Hepatocyte (in vitro differentiated cells): Measurements from ENCODE around the gene SLC66A1. TPM values are rescaled to one million over a fixed set of nuclear protein-coding genes. Genes with fewer than 3 reads are reported as not detected.
A peak's percentile ranks its signal among the peaks of the same experiment; 100 is the strongest.

Experiments
- DNase-seq: peaks from one replicate; pipeline ENCODE4 v3.0.0-alpha.2; 2016; ENCODE audit warnings: low spot score
- H2AFZ ChIP-seq: fragments of 200-600 bp; sonication (generic); 2 replicates; pipeline ENCODE4 v1.6.0; 2016; ENCODE audit warnings: antibody characterized with exemption, mild to moderate bottlenecking
- H3K27ac ChIP-seq: fragments of 200-600 bp; sonication (generic); 2 replicates; pipeline ENCODE4 v1.5.1; 2016; ENCODE audit warnings: mild to moderate bottlenecking
- H3K27me3 ChIP-seq: fragments of 200-600 bp; sonication (generic); 2 replicates; pipeline ENCODE4 v1.6.1; 2016
- H3K36me3 ChIP-seq: fragments of 200-600 bp; sonication (generic); replicated peaks from 2 replicates; pipeline ENCODE4 v1.5.1; 2016; ENCODE audit warnings: low read depth; ENCODE audit not compliant: insufficient read depth
- H3K4me1 ChIP-seq: fragments of 200-600 bp; sonication (generic); 2 replicates; pipeline ENCODE4 v1.5.1; 2016; ENCODE audit warnings: mild to moderate bottlenecking, moderate library complexity; ENCODE audit not compliant: insufficient read depth
- H3K4me2 ChIP-seq: fragments of 200-600 bp; sonication (generic); 2 replicates; pipeline ENCODE4 v1.6.0; 2016
- H3K4me3 ChIP-seq: fragments of 200-600 bp; sonication (generic); 2 replicates; pipeline ENCODE4 v1.5.1; 2016; ENCODE audit warnings: mild to moderate bottlenecking
- H3K79me2 ChIP-seq: fragments of 200-600 bp; sonication (generic); 2 replicates; pipeline ENCODE4 v1.6.0; 2017; ENCODE audit warnings: mild to moderate bottlenecking
- H3K9me2 ChIP-seq: fragments of 200-600 bp; sonication (generic); replicated peaks from 2 replicates; pipeline ENCODE4 v1.6.0; 2017; ENCODE audit warnings: mild to moderate bottlenecking; ENCODE audit not compliant: insufficient read depth
- H3K9me3 ChIP-seq: fragments of 200-600 bp; sonication (generic); 2 replicates; pipeline ENCODE4 v1.5.1; 2016; ENCODE audit warnings: low read depth, mild to moderate bottlenecking
- H4K20me1 ChIP-seq: fragments of 200-600 bp; sonication (generic); 2 replicates; pipeline ENCODE4 v1.6.0; 2016; ENCODE audit warnings: mild to moderate bottlenecking; ENCODE audit not compliant: insufficient read depth, poor library complexity, severe bottlenecking
- EZH2 ChIP-seq: fragments of 200-600 bp; sonication (generic); IDR thresholded peaks from 2 replicates; pipeline ENCODE4 v1.6.1; 2016; ENCODE audit warnings: antibody characterized with exemption, mild to moderate bottlenecking, borderline replicate concordance
- EZH2phosphoT487 ChIP-seq: fragments of 200-600 bp; sonication (generic); IDR thresholded peaks from one replicate; pipeline ENCODE4 v1.6.1; 2018; ENCODE audit warnings: antibody characterized with exemption, mild to moderate bottlenecking, low read depth, moderate library complexity; ENCODE audit not compliant: unreplicated experiment, severe bottlenecking
- WGBS: methylation state at CpG from one replicate; pipeline ENCODE4 v1.1.6; 2016; ENCODE audit warnings: low lambda C conversion rate; ENCODE audit errors: missing lambda C conversion rate; 5-methylcytosine and 5-hydroxymethylcytosine counted together
- polyA plus RNA-seq: library from polyadenylated mRNA; unstranded; fragments of >200 nt; fragmentation: Nextera tagmentation; extraction: Ambion mirVana; gene quantifications from 2 replicates; pipeline ENCODE4 v1.2.1, GENCODE V29; 2016
- total RNA-seq: library from RNA; depleted of rRNA; stranded (reverse); fragments of >200 nt; gene quantifications from 2 replicates; pipeline ENCODE4 v1.2.3, GENCODE V29; 2014
- TF ChIP-seq, protein P1 (sequence below): fragments of 200-600 bp; sonication (generic); IDR thresholded peaks from 2 replicates; pipeline ENCODE4 v1.5.1; 2016; ENCODE audit warnings: antibody characterized with exemption, mild to moderate bottlenecking; ENCODE audit not compliant: poor library complexity

SLC66A1 gene
- total and polyA plus RNA-seq, 2 experiments from 2014 or later = 28.2 to 39.6 TPM

DNA sequence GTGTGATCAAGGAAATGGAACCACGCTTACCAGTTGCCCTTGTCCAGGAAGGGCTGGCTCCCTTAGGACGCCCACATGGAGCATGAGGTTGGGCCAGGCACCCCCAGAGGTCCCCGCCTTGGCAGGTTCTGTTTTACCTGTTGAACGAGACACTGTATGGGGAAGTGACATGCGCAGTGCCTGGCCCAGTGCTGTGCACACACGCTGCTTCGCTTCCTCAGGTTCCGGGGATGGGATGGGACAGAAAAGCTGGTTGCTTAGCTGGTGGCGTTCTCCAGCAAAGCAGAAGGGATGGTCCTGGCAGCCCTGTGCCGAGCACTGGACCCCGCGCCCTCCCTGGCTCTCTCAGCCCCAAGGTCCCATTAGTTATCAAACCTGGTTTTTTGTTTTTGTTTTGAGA is 20.7 kb downstream of the SLC66A1 start:
- Histone ChIP-seq H3K36me3 (no peaks in the 10 kb centered on the region), H3K27ac (no peak overlapping the region), H3K27me3 (no peaks in the 10 kb centered on the region), H3K9me2 (no peaks in the 10 kb centered on the region), H3K4me3 (no peak overlapping the region), H3K9me3 (no peaks in the 10 kb centered on the region), H3K4me2 (no peak overlapping the region), H2AFZ (no peak overlapping the region), H4K20me1 (no peaks in the 10 kb centered on the region), H3K4me1 (no peaks in the 10 kb centered on the region), H3K79me2 (no peaks in the 10 kb centered on the region)
- WGBS = 92% methylated on average over 12 of the region's 12 CpGs
- no peak for DNase-seq
- TF ChIP-seq EZH2 (no peak), EZH2phosphoT487 (no peak)
- TF ChIP-seq, protein P1, sequence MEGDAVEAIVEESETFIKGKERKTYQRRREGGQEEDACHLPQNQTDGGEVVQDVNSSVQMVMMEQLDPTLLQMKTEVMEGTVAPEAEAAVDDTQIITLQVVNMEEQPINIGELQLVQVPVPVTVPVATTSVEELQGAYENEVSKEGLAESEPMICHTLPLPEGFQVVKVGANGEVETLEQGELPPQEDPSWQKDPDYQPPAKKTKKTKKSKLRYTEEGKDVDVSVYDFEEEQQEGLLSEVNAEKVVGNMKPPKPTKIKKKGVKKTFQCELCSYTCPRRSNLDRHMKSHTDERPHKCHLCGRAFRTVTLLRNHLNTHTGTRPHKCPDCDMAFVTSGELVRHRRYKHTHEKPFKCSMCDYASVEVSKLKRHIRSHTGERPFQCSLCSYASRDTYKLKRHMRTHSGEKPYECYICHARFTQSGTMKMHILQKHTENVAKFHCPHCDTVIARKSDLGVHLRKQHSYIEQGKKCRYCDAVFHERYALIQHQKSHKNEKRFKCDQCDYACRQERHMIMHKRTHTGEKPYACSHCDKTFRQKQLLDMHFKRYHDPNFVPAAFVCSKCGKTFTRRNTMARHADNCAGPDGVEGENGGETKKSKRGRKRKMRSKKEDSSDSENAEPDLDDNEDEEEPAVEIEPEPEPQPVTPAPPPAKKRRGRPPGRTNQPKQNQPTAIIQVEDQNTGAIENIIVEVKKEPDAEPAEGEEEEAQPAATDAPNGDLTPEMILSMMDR = no peak

DNA sequence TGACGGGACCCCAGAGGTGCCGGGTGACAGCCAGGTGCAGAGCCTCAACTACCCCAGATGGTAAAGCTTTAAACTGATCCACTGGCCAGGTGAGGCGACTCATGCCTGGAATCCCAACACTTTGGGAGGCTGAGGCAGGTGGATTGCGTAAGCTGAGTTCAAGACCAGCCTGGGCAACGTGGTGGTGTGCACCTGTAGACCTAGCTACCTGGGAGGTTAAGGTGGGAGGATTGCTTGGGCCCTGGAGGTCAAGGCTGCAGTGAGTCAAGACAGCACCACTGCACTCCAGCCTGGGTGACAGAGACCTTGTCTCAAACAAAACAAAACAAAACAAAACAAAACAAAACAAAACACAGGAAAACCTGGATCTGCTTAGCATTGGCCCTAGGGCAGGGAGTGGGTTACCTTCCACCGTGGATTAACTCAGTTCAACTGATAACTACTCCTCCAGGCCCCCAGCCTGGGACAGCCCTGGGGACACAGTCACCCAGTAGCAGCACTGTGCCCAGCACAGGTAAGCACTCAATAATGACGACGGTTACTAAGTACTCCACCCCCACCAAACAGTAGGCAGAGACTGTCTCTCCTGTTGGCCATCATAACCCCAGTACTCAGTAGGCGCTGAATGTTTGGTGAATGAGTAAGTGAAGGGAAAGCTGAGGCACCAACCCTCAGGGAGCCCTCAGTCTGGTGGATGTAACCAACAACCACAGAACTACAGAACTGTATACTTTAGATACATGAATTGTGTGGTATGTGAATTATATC is 21.6 kb downstream of the SLC66A1 start:
- Histone ChIP-seq H3K9me2 (no peaks in the 10 kb centered on the region), H3K9me3 (no peaks in the 10 kb centered on the region), H3K27ac (no peak overlapping the region), H2AFZ (no peak overlapping the region), H4K20me1 (no peaks in the 10 kb centered on the region), H3K27me3 (no peaks in the 10 kb centered on the region), H3K79me2 (no peaks in the 10 kb centered on the region), H3K36me3 (no peaks in the 10 kb centered on the region), H3K4me1 (no peaks in the 10 kb centered on the region), H3K4me2 (no peak overlapping the region), H3K4me3 (no peak overlapping the region)
- 86% methylated on average over 9 of the region's 9 CpGs for WGBS
- DNase-seq = no peak
- no peak for TF ChIP-seq EZH2
- TF ChIP-seq, protein P1 = no peak
- TF ChIP-seq EZH2phosphoT487 = no peak

GRCh38 chr1:19336543-19336942 is 24.4 kb downstream of the SLC66A1 start:
- H2AFZ ChIP-seq = no peak overlapping the region
- H3K4me1 ChIP-seq = no peaks in the 10 kb centered on the region
- H3K4me3 ChIP-seq = no peak overlapping the region
- 86% methylated on average over 7 of the region's 7 CpGs for WGBS
- H3K4me2 ChIP-seq = no peak overlapping the region
- no peaks in the 10 kb centered on the region for H3K9me2 ChIP-seq
- no peaks in the 10 kb centered on the region for H3K27me3 ChIP-seq
- no peak overlapping the region for H3K27ac ChIP-seq
- H3K36me3 ChIP-seq = no peaks in the 10 kb centered on the region
- H4K20me1 ChIP-seq = no peaks in the 10 kb centered on the region
- DNase-seq = peak; percentile 48
- no peak for TF ChIP-seq EZH2phosphoT487
- TF ChIP-seq, protein P1 = no peak
- TF ChIP-seq EZH2 = no peak
- H3K79me2 ChIP-seq = no peaks in the 10 kb centered on the region
- H3K9me3 ChIP-seq = no peaks in the 10 kb centered on the region
